Measurements from ENCODE around the gene ZNF182.

- TF ChIP-seq CTCF (tag by site-specific recombination; IDR thresholded peaks at IDR 0.05) (no peak), ZNF549 (tag by site-specific recombination; IDR thresholded peaks at IDR 0.05) (no peak), ZNF121 (tag by site-specific recombination; IDR thresholded peaks at IDR 0.05) (no peak), ZNF133 (tag by site-specific recombination; IDR thresholded peaks at IDR 0.05) (no peak), ZNF518A (tag by site-specific recombination; conservative IDR thresholded peaks at IDR 0.05; ENCODE audit: low read depth) (no peak), YY1 (tag by site-specific recombination; IDR thresholded peaks at IDR 0.05) (no peak)
Observed at GRCh38 chrX:47927212-47927611, 76.6 kb downstream of the ZNF182 start.
